HG03571 (cell line): Measurements from ENCODE around the gene PHAF1.

Experiments
- ATAC-seq: cut with Tn5 transposase; IDR thresholded peaks from one replicate; pipeline ENCODE4 v1.9.1; 2021; ENCODE audit not compliant: unreplicated experiment

PHAF1 gene

DNA sequence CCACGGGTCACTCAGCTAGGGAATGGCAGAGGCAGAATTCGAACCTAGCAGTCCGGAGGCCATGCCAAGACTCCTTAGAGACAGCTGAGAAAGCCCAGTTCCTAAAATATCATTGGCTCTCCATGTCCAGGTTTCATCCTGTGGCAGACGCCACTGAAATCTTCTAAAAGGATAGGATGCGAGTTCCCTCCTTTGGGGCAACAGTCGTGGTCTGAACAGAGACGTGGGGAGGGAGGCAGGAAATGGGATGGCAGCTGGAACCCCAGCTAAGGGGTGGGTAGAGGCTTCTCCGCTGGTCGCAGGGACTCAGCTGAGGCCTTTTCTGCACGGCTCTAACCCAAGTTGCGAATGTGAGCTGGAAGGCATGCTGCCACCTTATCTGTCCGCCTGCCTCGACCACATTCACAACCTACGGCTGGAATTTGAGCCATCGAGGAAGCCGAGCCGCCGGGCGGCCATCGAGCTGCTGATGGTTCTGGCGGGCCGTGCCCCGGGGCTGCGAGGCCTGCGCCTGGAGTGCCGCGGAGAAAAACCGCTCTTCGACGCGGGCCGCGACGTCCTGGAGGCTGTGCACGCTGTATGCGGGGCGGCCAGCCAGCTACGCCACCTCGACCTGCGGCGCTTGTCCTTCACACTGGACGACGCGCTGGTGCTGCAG is 52.9 kb downstream of the PHAF1 start:
- no peak for ATAC-seq

DNA sequence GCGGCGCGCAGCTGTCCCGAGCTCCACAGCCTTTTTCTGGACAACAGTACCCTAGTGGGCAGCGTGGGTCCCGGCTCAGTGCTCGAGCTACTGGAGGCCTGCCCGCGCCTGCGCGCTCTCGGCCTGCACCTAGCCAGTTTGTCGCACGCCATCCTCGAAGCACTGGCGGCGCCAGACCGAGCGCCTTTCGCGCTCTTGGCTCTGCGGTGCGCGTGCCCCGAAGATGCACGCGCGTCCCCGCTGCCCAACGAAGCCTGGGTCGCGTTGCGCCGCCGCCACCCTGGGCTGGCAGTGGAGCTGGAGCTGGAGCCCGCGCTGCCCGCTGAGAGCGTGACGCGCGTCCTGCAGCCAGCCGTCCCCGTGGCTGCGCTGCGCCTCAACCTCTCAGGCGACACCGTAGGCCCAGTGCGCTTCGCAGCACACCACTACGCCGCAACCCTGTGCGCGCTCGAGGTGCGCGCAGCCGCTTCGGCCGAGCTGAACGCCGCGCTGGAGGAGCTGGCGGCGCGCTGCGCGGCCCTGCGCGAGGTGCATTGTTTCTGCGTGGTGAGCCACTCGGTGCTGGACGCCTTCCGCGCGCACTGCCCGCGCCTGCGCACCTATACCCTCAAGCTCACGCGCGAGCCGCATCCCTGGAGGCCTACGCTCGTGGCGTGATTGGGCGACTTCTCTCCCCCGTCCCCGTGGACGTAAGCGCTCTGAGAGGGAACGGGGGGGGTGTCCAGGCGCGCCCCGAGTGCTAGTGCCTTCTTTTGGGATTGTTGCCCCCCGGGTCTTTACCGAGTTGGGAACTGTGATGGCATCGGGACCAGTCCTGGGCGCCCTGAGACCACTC is 53.6 kb downstream of the PHAF1 start:
- ATAC-seq, result no peak

DNA sequence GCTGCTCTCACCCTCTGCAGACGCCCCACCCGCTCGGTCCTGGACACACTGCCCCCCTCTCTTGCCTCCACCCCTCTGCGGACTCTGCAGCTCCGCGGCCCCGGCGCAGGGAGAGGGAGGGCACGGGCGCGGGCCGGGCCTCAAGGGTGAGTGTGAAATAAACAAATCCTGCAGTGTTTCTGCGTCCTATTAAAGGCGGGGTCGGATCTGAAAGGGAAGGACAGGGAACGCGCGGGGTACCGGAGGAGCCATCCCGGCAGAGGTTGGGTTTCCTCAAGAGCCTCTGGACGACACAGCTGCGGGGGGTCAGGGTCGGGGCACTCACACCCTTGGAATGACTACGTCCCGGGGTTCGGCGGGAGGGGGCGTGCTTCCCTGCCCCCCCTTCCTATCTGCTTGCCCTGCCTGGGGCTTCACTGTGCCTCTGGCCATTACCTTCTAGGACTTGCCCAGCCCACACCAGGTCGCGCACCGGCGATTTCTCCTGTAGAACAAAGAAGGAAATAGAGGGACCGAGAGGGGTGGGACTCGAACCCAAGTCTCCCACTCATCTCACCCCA is 54.3 kb downstream of the PHAF1 start:
- ATAC-seq, result no peak

DNA sequence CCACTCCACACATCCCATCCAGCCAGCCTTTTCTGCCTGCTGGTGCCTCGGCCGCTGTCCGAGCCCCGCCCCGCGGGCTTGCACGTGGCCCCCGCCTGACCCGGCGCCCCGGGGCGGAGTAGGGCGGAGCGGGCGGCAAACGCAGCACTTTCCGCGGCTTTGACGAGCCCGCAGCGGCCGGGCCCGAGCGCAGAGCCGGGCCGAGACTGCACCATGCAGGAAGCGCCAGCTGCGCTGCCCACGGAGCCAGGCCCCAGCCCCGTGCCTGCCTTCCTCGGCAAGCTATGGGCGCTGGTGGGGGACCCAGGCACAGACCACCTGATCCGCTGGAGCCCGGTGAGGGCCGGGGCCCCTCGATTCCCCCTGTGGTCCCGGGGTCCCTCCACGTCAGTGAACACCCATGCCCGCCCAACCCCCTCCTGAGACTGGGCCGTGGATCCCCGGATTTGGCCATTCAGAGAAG is 54.9 kb downstream of the PHAF1 start, which contains the start of gene HSF4:
Gene HSF4 (plus strand): TSS at position 147 of the 463 bp plus-strand sequence. CDS start 67 bp downstream, at position 214.
- no peak for ATAC-seq

DNA sequence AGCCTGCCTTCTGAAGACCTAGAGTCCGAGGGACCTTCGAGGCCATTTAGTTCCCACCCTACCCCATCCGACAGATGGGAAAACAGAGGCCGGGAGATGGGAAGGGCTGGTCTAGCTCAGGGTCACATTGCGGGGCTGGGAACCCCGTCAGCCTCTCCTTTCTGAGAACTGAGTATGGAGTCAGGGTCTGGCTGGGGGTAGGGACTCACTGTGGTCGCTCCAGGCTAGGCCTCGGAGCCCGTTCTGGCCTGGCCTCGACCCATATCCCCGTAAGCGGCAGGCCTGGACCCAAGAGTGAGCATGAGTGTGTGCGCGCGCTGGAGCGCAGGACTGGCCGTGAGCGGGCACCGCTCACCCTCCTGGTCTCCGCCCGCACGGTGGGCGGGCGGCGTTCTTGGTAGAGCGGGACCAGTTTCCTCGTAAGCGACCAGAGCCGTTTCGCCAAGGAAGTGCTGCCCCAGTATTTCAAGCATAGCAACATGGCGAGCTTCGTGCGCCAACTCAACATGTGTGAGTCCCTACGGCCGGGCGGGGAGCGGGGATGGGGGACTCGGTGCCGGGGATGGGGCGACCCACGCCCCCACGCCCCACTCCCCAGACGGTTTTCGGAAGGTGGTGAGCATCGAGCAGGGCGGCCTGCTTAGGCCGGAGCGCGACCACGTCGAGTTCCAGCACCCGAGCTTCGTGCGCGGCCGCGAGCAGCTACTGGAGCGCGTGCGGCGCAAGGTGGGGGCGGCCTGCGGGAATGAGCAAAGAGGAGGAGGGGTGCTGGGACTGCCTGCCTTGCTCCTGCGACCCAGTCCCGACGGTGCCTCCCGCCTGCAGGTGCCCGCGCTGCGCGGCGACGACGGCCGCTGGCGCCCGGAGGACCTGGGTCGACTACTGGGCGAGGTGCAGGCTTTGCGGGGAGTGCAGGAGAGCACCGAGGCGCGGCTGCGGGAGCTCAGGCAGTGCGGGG is 55.7 kb downstream of the PHAF1 start:
- no peak for ATAC-seq

DNA sequence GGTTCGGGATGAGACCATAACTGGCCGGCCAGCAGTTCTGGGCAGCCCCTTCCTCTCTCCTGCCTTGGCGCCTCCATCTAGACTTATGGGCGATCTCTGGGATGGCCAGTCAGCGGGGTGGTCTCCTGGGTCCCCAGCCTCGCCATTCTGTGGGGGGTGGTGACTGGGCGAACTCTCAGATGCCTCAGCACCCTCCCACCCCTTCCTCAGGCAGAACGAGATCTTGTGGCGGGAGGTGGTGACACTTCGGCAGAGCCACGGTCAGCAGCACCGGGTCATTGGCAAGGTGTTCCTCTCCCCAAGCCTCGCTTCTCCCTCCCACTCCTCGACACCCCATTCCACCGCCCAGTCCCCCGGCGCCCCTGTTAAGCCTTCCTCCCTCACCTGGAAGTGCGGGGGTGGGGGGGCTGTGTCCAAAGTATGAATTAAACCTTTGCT is 56.4 kb downstream of the PHAF1 start:
- ATAC-seq, result no peak

DNA sequence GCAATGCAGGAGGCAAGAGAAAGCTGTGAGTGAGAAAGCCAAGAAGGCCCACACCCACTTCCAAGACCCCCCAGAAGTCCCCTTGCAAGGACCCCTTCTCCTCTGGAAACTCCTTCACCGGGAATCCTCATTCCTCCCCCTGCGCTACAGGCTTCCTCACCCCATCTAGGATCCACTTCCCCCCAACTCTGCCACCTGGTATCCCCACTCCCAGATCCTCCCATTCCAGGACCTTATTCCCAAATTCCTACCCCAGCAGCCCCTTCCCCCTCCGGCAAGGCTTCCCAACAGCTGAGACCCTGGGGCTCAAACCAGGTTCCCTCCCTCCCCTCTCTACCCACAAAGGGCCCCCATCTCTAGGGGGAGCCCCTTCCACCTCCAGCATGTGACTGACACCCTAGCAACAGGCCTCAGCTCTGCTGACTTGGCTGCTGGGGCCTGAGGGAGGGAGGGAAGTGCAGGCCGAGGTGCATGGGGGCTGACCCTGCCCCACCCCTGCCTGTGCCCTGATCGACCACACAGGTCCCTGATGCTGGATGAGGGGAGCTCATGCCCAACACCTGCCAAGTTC is 56.9 kb downstream of the PHAF1 start:
- ATAC-seq, result no peak

DNA sequence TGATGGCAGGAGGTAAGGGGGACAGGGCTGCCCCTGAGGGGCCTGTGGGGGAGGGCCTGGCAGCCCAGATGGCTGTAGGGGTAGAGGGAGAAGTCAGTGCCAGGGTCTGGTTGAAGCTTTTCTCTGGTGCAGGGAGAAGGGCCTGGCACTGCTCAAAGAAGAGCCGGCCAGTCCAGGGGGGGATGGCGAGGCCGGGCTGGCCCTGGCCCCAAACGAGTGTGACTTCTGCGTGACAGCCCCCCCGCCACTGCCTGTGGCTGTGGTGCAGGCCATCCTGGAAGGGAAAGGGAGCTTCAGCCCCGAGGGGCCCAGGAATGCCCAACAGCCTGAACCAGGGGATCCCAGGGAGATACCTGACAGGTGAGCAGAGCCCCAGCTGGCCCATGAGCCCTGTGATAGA is 57.8 kb downstream of the PHAF1 start:
- no peak for ATAC-seq

DNA sequence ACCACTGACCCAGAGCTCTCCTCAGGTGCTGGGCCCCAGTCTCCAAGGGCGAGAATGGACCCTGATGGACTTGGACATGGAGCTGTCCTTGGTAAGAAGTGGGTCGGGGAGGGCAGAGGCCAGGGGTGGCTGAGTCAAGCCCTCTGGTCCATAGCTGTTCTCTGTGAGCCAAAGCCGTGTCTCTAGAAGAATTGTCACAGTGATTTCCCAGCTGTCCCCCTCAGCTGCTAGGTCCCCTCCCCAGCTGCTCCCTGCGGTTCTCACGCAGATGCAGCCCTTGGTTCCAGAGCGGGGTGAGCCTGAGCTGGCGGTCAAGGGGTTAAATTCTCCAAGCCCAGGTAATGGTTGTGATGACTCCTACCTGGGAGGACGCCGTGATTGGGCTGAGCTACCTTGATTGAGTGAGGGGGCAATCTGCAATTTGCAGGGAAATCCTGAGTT is 59.3 kb downstream of the PHAF1 start:
- ATAC-seq, result no peak

DNA sequence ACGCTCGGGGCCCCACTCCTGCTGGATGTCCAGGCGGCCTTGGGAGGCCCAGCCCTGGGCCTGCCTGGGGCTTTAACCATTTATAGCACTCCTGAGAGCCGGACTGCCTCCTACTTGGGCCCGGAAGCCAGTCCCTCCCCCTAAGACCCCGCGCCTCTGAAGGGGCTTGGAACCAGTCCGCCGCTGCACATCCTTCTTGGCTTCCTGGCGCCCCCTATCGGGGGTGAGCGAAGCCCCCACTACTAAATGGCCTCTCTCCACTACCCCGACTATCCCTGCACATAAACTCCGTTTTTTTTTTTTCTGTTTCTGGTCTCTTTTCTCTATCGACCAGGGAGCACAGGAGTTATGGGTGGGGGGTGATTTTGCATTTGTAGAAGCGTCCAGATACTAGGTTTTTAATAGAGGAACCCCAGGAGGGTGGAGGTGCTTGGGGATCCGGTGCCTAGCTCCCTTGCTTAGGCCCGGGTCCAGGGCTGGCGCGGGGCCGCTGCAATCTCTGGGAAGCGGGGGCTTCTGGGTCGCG is 60.0 kb downstream of the PHAF1 start:
- no peak for ATAC-seq

DNA sequence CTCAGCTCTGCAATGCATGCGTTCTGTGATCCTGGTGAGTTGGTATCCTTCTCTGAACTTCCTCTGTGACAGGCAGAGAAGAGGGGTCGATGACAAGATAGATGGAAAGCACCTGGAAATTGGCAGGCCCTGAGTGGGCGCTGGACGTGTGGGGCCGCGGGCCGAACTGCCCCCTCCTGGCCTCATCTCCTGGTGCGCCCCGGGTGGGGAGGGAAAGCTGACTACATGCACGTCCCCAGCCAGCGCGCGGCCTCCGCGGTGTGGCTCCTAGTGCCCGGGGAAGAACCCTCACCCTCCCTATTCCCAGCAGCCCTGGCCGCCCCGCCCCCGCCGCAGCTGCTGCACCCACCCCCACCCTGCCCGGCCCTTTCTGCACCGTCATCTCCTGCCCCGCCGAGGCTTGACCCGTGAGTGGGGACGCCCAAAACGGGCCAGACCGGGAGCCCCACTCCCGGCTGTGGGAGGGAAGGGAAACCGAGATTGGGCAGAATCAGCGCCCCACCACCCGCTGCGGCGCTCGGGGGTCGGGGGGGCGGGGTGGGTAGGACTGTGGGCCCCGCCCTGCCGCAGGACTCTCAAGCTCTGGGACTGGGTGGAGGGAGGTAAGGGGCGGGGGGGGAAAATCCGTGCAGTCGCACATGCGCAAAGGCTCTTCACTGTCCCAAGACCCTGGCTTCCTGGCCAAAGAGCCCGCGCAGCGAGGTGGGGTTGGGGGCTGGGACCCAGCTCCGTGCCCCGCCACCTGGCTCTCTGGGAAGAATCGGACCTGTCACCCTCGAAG is 60.6 kb downstream of the PHAF1 start, which contains the start of gene NOL3:
Gene NOL3 (plus strand): TSS at position 371 of the 781 bp plus-strand sequence.
- ATAC-seq, result no peak

DNA sequence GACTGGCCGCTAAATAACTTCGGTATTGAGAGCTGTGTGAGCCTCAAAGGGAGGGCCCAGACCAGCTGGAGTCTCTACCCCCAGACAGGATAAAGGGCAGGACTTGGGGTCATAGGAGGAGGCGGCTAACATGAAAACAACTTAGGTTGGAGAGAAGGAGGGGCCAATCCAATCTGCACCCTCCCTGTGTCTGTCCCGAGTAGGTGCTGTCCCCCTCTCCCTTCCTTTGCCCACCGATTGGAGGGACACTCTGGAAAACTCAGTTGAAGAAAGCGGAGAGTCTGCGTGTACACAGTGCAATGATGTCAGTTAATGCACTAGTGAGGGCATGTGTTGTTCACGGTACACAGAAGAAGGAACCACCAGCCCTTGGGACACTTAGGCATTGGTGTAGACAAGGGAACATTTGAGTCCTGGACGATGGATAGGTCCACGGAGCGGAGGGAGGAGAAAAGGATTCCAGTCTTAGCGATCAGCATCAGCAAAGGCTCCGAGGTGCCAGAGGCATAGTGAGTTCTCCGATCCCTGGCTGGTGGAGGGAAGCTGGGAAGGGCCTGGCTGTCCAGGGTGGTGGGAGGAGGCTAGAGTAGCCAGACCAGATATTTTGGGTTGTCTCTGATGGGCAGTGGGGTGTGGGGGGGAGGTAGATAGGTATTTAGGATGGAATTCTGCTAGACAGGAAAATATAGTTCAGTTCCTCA is 61.4 kb downstream of the PHAF1 start:
- ATAC-seq, result no peak

DNA sequence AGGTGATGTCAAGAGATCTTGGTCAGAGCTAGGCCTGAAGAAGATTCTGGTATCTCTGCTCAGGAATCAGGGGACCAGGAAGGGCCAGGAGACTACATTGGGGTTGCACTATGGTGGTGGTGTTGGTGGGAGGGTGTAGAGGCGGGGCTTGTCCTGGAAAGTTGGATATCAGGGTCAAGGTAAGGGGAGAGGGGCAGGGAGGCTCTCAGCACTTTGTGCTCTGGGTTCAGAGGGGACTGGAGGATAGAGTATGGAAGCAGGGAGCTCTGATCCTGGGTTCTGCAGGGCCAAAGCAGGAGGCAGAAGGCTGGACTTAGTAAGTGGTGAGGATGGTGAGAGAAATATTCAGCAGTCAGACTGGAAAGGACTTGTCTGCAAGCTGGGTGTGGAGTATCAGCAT is 63.6 kb downstream of the PHAF1 start:
- no peak for ATAC-seq

DNA sequence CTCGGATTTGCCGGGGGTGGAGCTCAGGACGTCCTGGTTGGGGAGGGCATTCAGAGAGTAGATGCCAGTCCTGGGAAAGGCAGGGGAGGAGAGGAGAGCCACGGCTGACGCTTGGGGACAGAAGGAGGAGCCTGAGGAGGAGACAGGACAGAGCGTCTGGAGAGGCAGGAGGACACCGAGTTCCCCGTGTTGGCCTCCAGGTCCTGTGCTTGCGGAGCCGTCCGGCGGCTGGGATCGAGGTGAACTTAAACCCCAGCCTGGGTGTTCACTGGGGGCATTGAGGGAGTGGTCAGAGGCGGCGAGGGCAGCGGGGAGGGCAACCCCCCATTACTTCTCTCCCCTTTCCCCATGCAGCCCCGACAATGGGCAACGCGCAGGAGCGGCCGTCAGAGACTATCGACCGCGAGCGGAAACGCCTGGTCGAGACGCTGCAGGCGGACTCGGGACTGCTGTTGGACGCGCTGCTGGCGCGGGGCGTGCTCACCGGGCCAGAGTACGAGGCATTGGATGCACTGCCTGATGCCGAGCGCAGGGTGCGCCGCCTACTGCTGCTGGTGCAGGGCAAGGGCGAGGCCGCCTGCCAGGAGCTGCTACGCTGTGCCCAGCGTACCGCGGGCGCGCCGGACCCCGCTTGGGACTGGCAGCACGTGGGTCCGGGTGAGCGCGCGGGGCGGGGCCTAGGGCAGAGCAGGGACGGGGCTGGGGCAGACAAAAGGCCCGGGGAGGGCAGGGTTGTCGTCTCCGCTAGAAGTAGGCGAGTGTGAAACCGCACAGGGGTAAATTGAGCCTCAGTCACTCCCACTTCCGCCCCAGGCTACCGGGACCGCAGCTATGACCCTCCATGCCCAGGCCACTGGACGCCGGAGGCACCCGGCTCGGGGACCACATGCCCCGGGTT is 64.3 kb downstream of the PHAF1 start:
- peak; percentile 40 for ATAC-seq

DNA sequence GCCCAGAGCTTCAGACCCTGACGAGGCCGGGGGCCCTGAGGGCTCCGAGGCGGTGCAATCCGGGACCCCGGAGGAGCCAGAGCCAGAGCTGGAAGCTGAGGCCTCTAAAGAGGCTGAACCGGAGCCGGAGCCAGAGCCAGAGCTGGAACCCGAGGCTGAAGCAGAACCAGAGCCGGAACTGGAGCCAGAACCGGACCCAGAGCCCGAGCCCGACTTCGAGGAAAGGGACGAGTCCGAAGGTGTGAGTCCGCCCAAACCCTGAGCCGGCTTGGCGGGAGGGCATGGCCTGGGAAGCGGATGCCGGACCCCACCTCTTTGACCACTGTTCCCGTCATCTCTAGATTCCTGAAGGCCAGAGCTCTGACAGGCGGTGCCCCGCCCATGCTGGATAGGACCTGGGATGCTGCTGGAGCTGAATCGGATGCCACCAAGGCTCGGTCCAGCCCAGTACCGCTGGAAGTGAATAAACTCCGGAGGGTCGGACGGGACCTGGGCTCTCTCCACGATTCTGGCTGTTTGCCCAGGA is 65.0 kb downstream of the PHAF1 start:
- ATAC-seq, result no peak

DNA sequence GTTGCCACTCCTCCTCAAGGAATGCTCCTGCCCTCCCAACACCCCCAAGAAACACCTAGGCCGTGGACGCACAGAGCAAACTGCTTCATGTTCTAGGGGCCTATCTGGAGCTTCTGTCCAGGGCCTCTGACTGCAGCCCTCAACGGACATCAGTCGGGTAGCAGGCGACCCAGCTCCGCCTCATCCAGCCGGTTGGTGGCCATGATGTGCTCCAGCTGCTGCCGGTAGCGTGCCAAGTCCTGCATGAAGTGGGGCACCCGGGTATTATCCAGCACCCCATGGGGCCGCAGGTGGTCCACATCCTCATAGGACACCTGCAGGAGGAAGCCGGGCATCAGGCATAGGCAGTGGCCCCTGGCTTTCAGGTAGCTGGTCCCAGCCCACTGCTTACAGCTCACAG is 66.9 kb downstream of the PHAF1 start:
- no peak for ATAC-seq
